Stimulated activated CD4-positive, alpha-beta T cell treated with anti-CD3 and anti-CD28 coated beads, Interleukin-4, amount 100 ng/mL, for 48 hours (primary cell): ENCODE results near the gene MYBPH.

ENCODE experiments used
- DNase-seq, 2 donors: peaks; one replicate each; pipeline ENCODE4 v3.0.0-alpha.2; 2020; ENCODE audit warnings: low read depth in 2 of 2

MYBPH gene

GRCh38 chr1:203200916-203201315 lies 25.3 kb upstream of the MYBPH start:
- DNase-seq: no peak

GRCh38 chr1:203199816-203200571 lies 24.4 kb upstream of the MYBPH start:
- DNase-seq: no peak

- DNase-seq: no peak
Observed at GRCh38 chr1:203199481-203199815, 23.8 kb upstream of the MYBPH start.

- no peak for DNase-seq
Observed at GRCh38 chr1:203199002-203199401, 23.4 kb upstream of the MYBPH start.

- DNase-seq: no peak
Observed at GRCh38 chr1:203197625-203198024, 22.0 kb upstream of the MYBPH start.

- DNase-seq: no peak
Observed at GRCh38 chr1:203196371-203196770, 20.7 kb upstream of the MYBPH start.

GRCh38 chr1:203190949-203191348 lies 15.3 kb upstream of the MYBPH start:
- DNase-seq: no peak

GRCh38 chr1:203189951-203190352 lies 14.3 kb upstream of the MYBPH start:
- no peak for DNase-seq

- no peak for DNase-seq
Observed at GRCh38 chr1:203188686-203189232, 13.1 kb upstream of the MYBPH start.

GRCh38 chr1:203187689-203188264 lies 12.2 kb upstream of the MYBPH start:
- no peak for DNase-seq

- DNase-seq: no peak
Observed at GRCh38 chr1:203187304-203187685, 11.7 kb upstream of the MYBPH start.

GRCh38 chr1:203186446-203187303 lies 11.0 kb upstream of the MYBPH start, which contains the start of gene CHI3L1:
CHI3L1 (minus strand) TSS chr1:203186704; CDS start chr1:203186623, 81 bp downstream.
- no peak for DNase-seq

- no peak for DNase-seq
Observed at GRCh38 chr1:203186091-203186445, 10.4 kb upstream of the MYBPH start.

GRCh38 chr1:203185585-203185984 lies 10.0 kb upstream of the MYBPH start:
- DNase-seq: no peak

GRCh38 chr1:203185061-203185461 lies 9.4 kb upstream of the MYBPH start:
- DNase-seq: no peak

GRCh38 chr1:203184467-203184866 lies 8.8 kb upstream of the MYBPH start:
- DNase-seq: no peak

GRCh38 chr1:203183828-203184227 lies 8.2 kb upstream of the MYBPH start:
- DNase-seq: no peak

GRCh38 chr1:203182387-203182953 lies 6.8 kb upstream of the MYBPH start:
- no peak for DNase-seq

- no peak for DNase-seq
Observed at GRCh38 chr1:203181586-203182386, 6.2 kb upstream of the MYBPH start.

GRCh38 chr1:203180611-203181330 lies 5.1 kb upstream of the MYBPH start:
- DNase-seq: no peak

GRCh38 chr1:203179667-203180005 lies 4.0 kb upstream of the MYBPH start:
- DNase-seq: no peak
